OCI-LY7 (cell line): ENCODE data around the gene PRAMEF12. TPM values are rescaled to one million over a fixed set of nuclear protein-coding genes. Genes with fewer than 3 reads are reported as not detected.
"Not testable (repeated sequence)": the region's sequence is repeated elsewhere in the genome, so short reads cannot be mapped to it uniquely, and the experiment has no call there.

Experiments
- BruUV-seq: library from RNA; stranded (reverse); fragments of 400-500 nt; replicated peaks from 2 replicates; lab custom pipeline; 2021; lab: Mats Ljungman, UMichigan
- CTCF ChIA-PET: fragments of 300-600 bp; sonication (Branson Sonifier 250); formaldehyde crosslinking; loops from one replicate; lab custom pipeline; 2022; ENCODE audit warnings: antibody characterized with exemption; ENCODE audit not compliant: unreplicated experiment; lab: Charles Lee
- POLR2A ChIA-PET: fragments of 300-600 bp; sonication (Branson Sonifier 250); formaldehyde crosslinking; loops from one replicate; lab custom pipeline; 2022; ENCODE audit warnings: antibody characterized with exemption; lab: Charles Lee
- DNase-seq: peaks from one replicate; pipeline ENCODE4 v3.0.0-alpha.2; 2015; ENCODE audit warnings: low spot score
- H2AFZ ChIP-seq: fragments of 200-600 bp; sonication (generic), shearing (Covaris generic); 2 replicates; pipeline ENCODE4 v1.6.1; 2014; ENCODE audit warnings: mild to moderate bottlenecking, antibody characterized with exemption, low read length, moderate library complexity
- H3K27ac ChIP-seq: fragments of 200-600 bp; sonication (generic); 2 replicates; pipeline ENCODE4 v1.5.1; 2014; ENCODE audit warnings: mixed run types, low read depth, mild to moderate bottlenecking, moderate library complexity, low read length, inconsistent platforms; ENCODE audit not compliant: poor library complexity, severe bottlenecking
- H3K36me3 ChIP-seq: fragments of 200-600 bp; sonication (generic); 2 replicates; pipeline ENCODE4 v1.6.1; 2014; ENCODE audit warnings: mild to moderate bottlenecking, antibody characterized with exemption, low read length, moderate library complexity, mixed read lengths; ENCODE audit not compliant: insufficient read depth
- H3K4me1 ChIP-seq: fragments of 200-600 bp; sonication (generic); 2 replicates; pipeline ENCODE4 v1.5.1; 2014; ENCODE audit warnings: mild to moderate bottlenecking, low read length; ENCODE audit not compliant: insufficient read depth, poor library complexity, severe bottlenecking
- H3K4me2 ChIP-seq: fragments of 200-600 bp; sonication (generic); 2 replicates; pipeline ENCODE4 v1.6.1; 2014; ENCODE audit warnings: mild to moderate bottlenecking, low read length
- H3K4me3 ChIP-seq: fragments of 200-600 bp; sonication (generic); 2 replicates; pipeline ENCODE4 v1.5.1; 2014; ENCODE audit warnings: mild to moderate bottlenecking, low read depth, low read length; ENCODE audit not compliant: poor library complexity, severe bottlenecking
- H3K79me2 ChIP-seq: fragments of 200-600 bp; sonication (generic); 2 replicates; pipeline ENCODE4 v1.6.1; 2016; ENCODE audit warnings: low read depth, mild to moderate bottlenecking, low read length, moderate library complexity, mixed read lengths; ENCODE audit not compliant: insufficient read depth
- H3K9me2 ChIP-seq: fragments of 200-600 bp; sonication (generic); 2 replicates; pipeline ENCODE4 v1.6.1; 2016; ENCODE audit warnings: mild to moderate bottlenecking, low read length, mixed read lengths; ENCODE audit not compliant: insufficient read depth
- H3K9me3 ChIP-seq: fragments of 200-600 bp; sonication (generic); 2 replicates; pipeline ENCODE4 v1.6.1; 2014; ENCODE audit warnings: mild to moderate bottlenecking, mixed run types, low read length, mixed read lengths
- H4K20me1 ChIP-seq: fragments of 200-600 bp; sonication (generic); 2 replicates; pipeline ENCODE4 v1.6.1; 2014; ENCODE audit warnings: mild to moderate bottlenecking, antibody characterized with exemption, low read length, moderate library complexity, mixed read lengths; ENCODE audit not compliant: insufficient read depth
- CTCF ChIP-seq: fragments of 200-600 bp; sonication (generic); conservative IDR thresholded peaks from 2 replicates; pipeline ENCODE4 v1.5.1; 2014; ENCODE audit warnings: mild to moderate bottlenecking, antibody characterized with exemption, low read length, moderate library complexity, mixed read lengths
- EZH2phosphoT487 ChIP-seq: fragments of 200-600 bp; sonication (generic); IDR thresholded peaks from 2 replicates; pipeline ENCODE4 v1.6.1; 2018; ENCODE audit warnings: low read depth, borderline replicate concordance, mild to moderate bottlenecking, mixed run types, antibody characterized with exemption, low read length, moderate library complexity, mixed read lengths
- intact Hi-C: fragments of 100-400 bp; cut with micrococcal nuclease; formaldehyde crosslinking; loops from one replicate; pipeline ENCODE4 v1.10.0; 2022; ENCODE audit not compliant: unreplicated experiment
- total RNA-seq, 2 experiments: library from RNA; depleted of rRNA in 1 of 2; stranded (reverse); fragments of >200 nt in 1 of 2; shearing (Covaris generic) in 1 of 2; gene quantifications; 2 replicates each; pipeline ENCODE4 v1.2.3, GENCODE V29; 2014 to 2022

Gene PRAMEF12
- total RNA-seq, 2 experiments from 2014 or later = not detected

GRCh38 chr1:12811409-12811784 is 37.9 kb downstream of the PRAMEF12 start:
- no peak for DNase-seq
- no TSS peak for BruUV-seq
- intact Hi-C loops = no loop called here

GRCh38 chr1:12819061-12819460 is 45.5 kb downstream of the PRAMEF12 start:
- H3K9me2 ChIP-seq, H2AFZ ChIP-seq, DNase-seq, H3K4me3 ChIP-seq, H3K4me2 ChIP-seq, H3K79me2 ChIP-seq, intact Hi-C loops, H3K36me3 ChIP-seq, H3K9me3 ChIP-seq, H3K4me1 ChIP-seq, BruUV-seq, CTCF ChIA-PET, H4K20me1 ChIP-seq, POLR2A ChIA-PET, H3K27ac ChIP-seq: not testable (repeated sequence)

More at GRCh38 chr1:12811409-12811784, 37.9 kb downstream of the PRAMEF12 start:
- POLR2A ChIA-PET = no interaction called here
- TF ChIP-seq EZH2phosphoT487 (no peak), CTCF (no peak)
- H3K27ac ChIP-seq = no peak overlapping the region
- no peaks in the 10 kb centered on the region for H3K79me2 ChIP-seq
- no peaks in the 10 kb centered on the region for H3K9me2 ChIP-seq
- H4K20me1 ChIP-seq = no peaks in the 10 kb centered on the region
- CTCF ChIA-PET = no interaction called here
- no peak overlapping the region for H2AFZ ChIP-seq
- no peak overlapping the region for H3K4me3 ChIP-seq
- H3K9me3 ChIP-seq = no peaks in the 10 kb centered on the region
- no peak overlapping the region for H3K4me2 ChIP-seq
- H3K36me3 ChIP-seq = no peaks in the 10 kb centered on the region
- H3K4me1 ChIP-seq = no peaks in the 10 kb centered on the region

Other genes starting within 250 kb of the PRAMEF12 start
- not detected in 2 replicates for gene DHRS3, start 155.5 kb upstream of the PRAMEF12 start, total RNA-seq (2014; rRNA removed; shearing (Covaris generic))
- gene DHRS3, start 155.5 kb upstream of the PRAMEF12 start, total RNA-seq (2022) = not detected in 2 replicates
- not detected in 2 replicates for gene AADACL4, start 129.7 kb upstream of the PRAMEF12 start, total RNA-seq (2014; rRNA removed; shearing (Covaris generic))
- not detected in 2 replicates for gene AADACL4, start 129.7 kb upstream of the PRAMEF12 start, total RNA-seq (2022)
- gene AADACL3, start 57.6 kb upstream of the PRAMEF12 start, total RNA-seq (2014; rRNA removed; shearing (Covaris generic)) = not detected in 2 replicates
- gene AADACL3, start 57.6 kb upstream of the PRAMEF12 start, total RNA-seq (2022) = not detected in 2 replicates
- not detected in 2 replicates for gene CFAP107, start 27.5 kb upstream of the PRAMEF12 start, total RNA-seq (2014; rRNA removed; shearing (Covaris generic))
- not detected in 2 replicates for gene CFAP107, start 27.5 kb upstream of the PRAMEF12 start, total RNA-seq (2022)
- gene PRAMEF1, start 17.7 kb downstream of the PRAMEF12 start, total RNA-seq (2014; rRNA removed; shearing (Covaris generic)) = not detected in 2 replicates
- gene PRAMEF1, start 17.7 kb downstream of the PRAMEF12 start, total RNA-seq (2022) = not detected in 2 replicates
- gene PRAMEF11, start 57.7 kb downstream of the PRAMEF12 start, total RNA-seq (2014; rRNA removed; shearing (Covaris generic)) = not detected in 2 replicates
- not detected in 2 replicates for gene PRAMEF11, start 57.7 kb downstream of the PRAMEF12 start, total RNA-seq (2022)
- gene HNRNPCL1, start 75.0 kb downstream of the PRAMEF12 start, total RNA-seq (2014; rRNA removed; shearing (Covaris generic)) = not detected in 2 replicates
- gene HNRNPCL1, start 75.0 kb downstream of the PRAMEF12 start, total RNA-seq (2022) = not detected in 2 replicates
- gene PRAMEF2, start 83.3 kb downstream of the PRAMEF12 start, total RNA-seq (2014; rRNA removed; shearing (Covaris generic)) = not detected in 2 replicates
- gene PRAMEF2, start 83.3 kb downstream of the PRAMEF12 start, total RNA-seq (2022) = not detected in 2 replicates
- gene PRAMEF4, start 112.5 kb downstream of the PRAMEF12 start, total RNA-seq (2014; rRNA removed; shearing (Covaris generic)) = not detected in 2 replicates
- not detected in 2 replicates for gene PRAMEF4, start 112.5 kb downstream of the PRAMEF12 start, total RNA-seq (2022)
- not detected in 2 replicates for gene PRAMEF10, start 124.5 kb downstream of the PRAMEF12 start, total RNA-seq (2014; rRNA removed; shearing (Covaris generic))
- gene PRAMEF10, start 124.5 kb downstream of the PRAMEF12 start, total RNA-seq (2022) = not detected in 2 replicates
- gene PRAMEF7, start 142.9 kb downstream of the PRAMEF12 start, total RNA-seq (2014; rRNA removed; shearing (Covaris generic)) = not detected in 2 replicates
- not detected in 2 replicates for gene PRAMEF7, start 142.9 kb downstream of the PRAMEF12 start, total RNA-seq (2022)
- gene PRAMEF6, start 173.8 kb downstream of the PRAMEF12 start, total RNA-seq (2014; rRNA removed; shearing (Covaris generic)) = not detected in 2 replicates
- not detected in 2 replicates for gene PRAMEF6, start 173.8 kb downstream of the PRAMEF12 start, total RNA-seq (2022)